WERI-Rb-1 (cell line): ENCODE data around the gene PPP5C.

Experiments used
- DNase-seq: peaks from one replicate; pipeline ENCODE4 v3.0.0-alpha.2; 2020
- H3K27ac ChIP-seq: fragments of 250-450 bp; sonication (Bioruptor Pico); 2 replicates; pipeline ENCODE4 v1.5.1; 2020; ENCODE audit warnings: mild to moderate bottlenecking, moderate library complexity
- H3K27me3 ChIP-seq: fragments of 250-450 bp; sonication (Bioruptor Pico); 2 replicates; pipeline ENCODE4 v1.5.1; 2021; ENCODE audit warnings: mild to moderate bottlenecking, low read depth, moderate library complexity; ENCODE audit not compliant: insufficient read depth, severe bottlenecking
- H3K36me3 ChIP-seq: fragments of 250-450 bp; sonication (Bioruptor Pico); 2 replicates; pipeline ENCODE4 v1.5.1; 2020; ENCODE audit warnings: mild to moderate bottlenecking, moderate library complexity
- H3K4me3 ChIP-seq: 2 replicates; pipeline ENCODE4 v1.5.1; 2011; ENCODE audit warnings: low read depth, mild to moderate bottlenecking, control low read depth, low read length
- H3K9me3 ChIP-seq: fragments of 250-450 bp; sonication (Bioruptor Pico); 2 replicates; pipeline ENCODE4 v1.5.1; 2021; ENCODE audit warnings: mild to moderate bottlenecking, moderate library complexity; ENCODE audit not compliant: severe bottlenecking
- CTCF ChIP-seq: IDR thresholded peaks from 2 replicates; pipeline ENCODE4 v1.5.1; 2011; ENCODE audit warnings: low read depth, mild to moderate bottlenecking, control low read depth, inconsistent platforms, low read length

PPP5C gene

GRCh38 chr19:46326608-46327007 is 20.3 kb upstream of the PPP5C start:
- Histone ChIP-seq H3K4me3 (no peak overlapping the region), H3K9me3 (peaks cover 23% of the 10 kb centered on the region), H3K36me3 (no peaks in the 10 kb centered on the region; the same call in 1 of the 2 replicates), H3K27me3 (no peaks in the 10 kb centered on the region), H3K27ac (no peak overlapping the region)
- no peak for TF ChIP-seq CTCF
- no peak for DNase-seq

- Histone ChIP-seq H3K27ac (no peak overlapping the region), H3K27me3 (no peaks in the 10 kb centered on the region), H3K4me3 (no peak overlapping the region), H3K36me3 (no peaks in the 10 kb centered on the region; the same call in 1 of the 2 replicates), H3K9me3 (peaks cover 23% of the 10 kb centered on the region)
- TF ChIP-seq CTCF = no peak
- no peak for DNase-seq
These were observed 18.8 kb upstream of the PPP5C start for GRCh38 chr19:46328079-46328478.

GRCh38 chr19:46330319-46330918 is 16.5 kb upstream of the PPP5C start:
- Histone ChIP-seq H3K27me3 (no peaks in the 10 kb centered on the region), H3K27ac (no peak overlapping the region), H3K4me3 (no peak overlapping the region), H3K9me3 (peaks cover 23% of the 10 kb centered on the region), H3K36me3 (no peaks in the 10 kb centered on the region; the same call in 1 of the 2 replicates)
- no peak for TF ChIP-seq CTCF
- no peak for DNase-seq

- Histone ChIP-seq H3K9me3 (no peaks in the 10 kb centered on the region), H3K36me3 (no peaks in the 10 kb centered on the region), H3K27ac (no peak overlapping the region), H3K27me3 (no peaks in the 10 kb centered on the region), H3K4me3 (no peak overlapping the region)
- TF ChIP-seq CTCF = no peak
- no peak for DNase-seq
These were observed 9.4 kb upstream of the PPP5C start for GRCh38 chr19:46337487-46337886.

- Histone ChIP-seq H3K9me3 (no peaks in the 10 kb centered on the region), H3K4me3 (no peak overlapping the region), H3K27ac (no peak overlapping the region), H3K27me3 (no peaks in the 10 kb centered on the region), H3K36me3 (no peaks in the 10 kb centered on the region)
- no peak for TF ChIP-seq CTCF
- no peak for DNase-seq
These were observed 7.4 kb upstream of the PPP5C start for GRCh38 chr19:46339446-46339845.

- H3K27ac ChIP-seq = no peak overlapping the region
- TF ChIP-seq CTCF = no peak
- no peak overlapping the region for H3K4me3 ChIP-seq
- DNase-seq = no peak
- no peaks in the 10 kb centered on the region for H3K36me3 ChIP-seq
- H3K27me3 ChIP-seq = no peaks in the 10 kb centered on the region
- no peaks in the 10 kb centered on the region for H3K9me3 ChIP-seq
These were observed 6.7 kb upstream of the PPP5C start for GRCh38 chr19:46340051-46340659.
